Activated gamma-delta T cell treated with anti-CD3 and anti-CD28 coated beads, Interleukin-2, amount 50 U/mL, for 16 hours (primary cell): ENCODE results near the gene SAMMSON.

Source experiments
- DNase-seq: peaks from one replicate; pipeline ENCODE4 v3.0.0-alpha.2; 2020; ENCODE audit warnings: low read depth

Gene SAMMSON

DNA sequence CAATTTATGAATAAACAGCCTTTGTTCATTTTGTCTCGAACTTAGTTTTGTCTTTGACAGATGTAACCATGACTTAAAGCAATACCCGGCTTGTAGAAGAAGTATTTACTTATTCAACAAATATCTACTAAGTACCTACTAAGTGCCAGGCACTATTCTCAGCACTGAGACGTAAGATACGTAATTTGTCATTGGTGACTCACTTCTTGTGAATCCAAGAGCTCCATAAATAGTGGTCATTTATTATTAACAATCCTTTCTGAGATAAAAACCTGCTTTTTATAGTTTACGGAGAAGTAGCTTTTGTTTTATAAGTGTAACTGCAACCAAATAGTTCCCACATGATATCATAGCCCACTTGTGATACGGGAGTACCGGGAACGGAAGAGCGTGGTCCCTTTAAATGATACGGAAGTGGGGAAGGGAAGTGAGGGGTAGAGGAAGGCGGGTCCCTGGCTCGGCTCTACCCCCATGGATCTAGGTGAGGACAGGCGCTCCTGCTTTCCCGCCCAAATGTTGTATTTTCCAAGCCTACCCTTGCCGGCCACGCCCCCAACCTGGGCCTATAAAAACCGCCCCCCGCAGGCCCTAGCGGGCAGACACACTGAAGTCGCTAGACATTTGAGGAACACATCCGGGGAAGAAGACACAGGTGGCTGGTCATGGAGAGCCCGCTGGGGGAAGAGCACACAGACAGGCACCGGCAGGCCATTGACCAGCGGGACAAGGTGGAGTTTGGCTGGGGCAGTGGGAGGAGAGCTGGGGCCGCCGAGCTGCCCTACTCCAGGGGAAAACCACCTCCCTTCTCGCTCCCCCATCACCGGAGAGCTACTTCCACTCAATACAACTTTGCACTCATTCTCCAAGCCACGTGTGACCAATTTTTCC is at the start of gene SAMMSON:
SAMMSON (plus strand) TSS at position 594 of the 888 bp plus-strand sequence.
- DNase-seq, result no peak

DNA sequence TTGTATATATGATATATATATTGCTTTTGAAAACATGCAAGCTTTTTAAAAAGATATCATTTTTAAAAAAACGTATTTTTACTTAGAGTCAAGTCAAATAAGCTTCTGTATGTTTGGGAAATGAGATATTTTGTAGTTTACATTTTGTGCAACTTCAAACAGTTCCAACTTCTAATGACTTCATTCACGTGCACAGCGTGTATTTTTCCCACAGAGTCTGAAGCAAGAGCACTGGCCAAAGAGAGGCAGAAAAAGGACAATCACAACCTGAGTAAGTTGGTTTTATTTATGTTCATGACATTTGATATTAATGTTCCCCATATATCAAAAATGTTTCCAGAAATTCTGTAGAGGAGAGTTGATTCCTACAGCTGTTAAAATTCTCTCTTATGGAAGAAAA is 47.9 kb upstream of the SAMMSON start:
- DNase-seq, result no peak

DNA sequence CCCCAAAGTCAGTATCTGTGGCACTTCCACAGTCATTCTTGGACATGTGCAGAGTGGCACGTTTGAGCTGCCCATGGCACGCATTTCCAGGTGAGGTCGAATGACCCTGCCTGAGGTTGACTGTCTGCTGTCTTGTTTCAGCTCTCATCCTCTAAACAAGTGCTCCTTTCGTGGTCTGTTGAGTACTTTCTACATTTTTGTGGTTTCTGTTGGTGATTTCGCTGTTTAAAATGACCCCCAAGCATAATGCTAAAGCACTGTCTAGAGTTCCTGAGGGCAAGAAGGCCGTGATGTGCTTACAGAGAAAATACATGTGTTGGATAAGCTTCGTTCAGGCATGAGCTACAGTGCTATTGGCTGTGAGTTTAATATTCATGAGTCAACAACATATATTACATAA is 40.0 kb upstream of the SAMMSON start:
- no peak for DNase-seq

GRCh38 chr3:69961706-69962439 is 37.7 kb upstream of the SAMMSON start:
- no peak for DNase-seq

DNA sequence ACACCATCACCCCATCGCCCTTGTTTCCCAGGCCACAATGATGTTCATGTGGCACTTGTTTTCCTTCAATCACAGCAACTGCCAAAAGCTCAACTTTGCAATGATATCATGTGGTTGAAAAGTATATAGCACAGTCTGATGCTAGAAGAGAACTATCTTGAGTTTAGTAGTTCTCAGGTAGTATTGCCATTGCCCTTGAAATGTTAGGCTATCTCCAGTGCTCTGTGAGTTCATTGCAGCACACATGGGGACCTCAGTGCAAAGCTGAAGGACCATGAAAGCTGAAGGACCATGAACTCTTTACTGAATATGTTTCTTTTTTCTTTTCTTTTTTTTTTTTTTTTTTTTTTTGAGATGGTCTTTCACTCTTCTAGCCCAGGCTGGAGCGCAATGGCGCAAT is 35.9 kb upstream of the SAMMSON start:
- no peak for DNase-seq

DNA sequence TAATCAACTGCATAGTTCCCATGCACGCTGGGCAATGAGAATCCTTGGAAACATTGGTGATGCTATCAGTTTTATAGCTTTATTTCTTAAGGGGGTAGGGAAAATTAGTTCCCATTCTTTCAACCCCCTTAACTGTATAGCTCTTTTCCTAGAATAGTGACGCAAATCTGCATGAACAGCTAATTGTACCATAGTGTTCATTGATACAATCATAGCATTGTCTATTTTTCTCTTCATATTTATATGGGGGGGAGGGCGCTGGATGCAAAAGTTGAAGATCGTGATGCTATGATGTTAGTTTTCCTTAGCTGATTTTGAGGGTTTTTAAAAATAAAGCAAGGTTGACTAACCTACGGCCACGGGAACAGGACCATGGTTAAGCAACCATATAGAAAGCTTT is 32.4 kb upstream of the SAMMSON start:
- no peak for DNase-seq

- no peak for DNase-seq
Measured at GRCh38 chr3:69970827-69971226, 28.7 kb upstream of the SAMMSON start.

DNA sequence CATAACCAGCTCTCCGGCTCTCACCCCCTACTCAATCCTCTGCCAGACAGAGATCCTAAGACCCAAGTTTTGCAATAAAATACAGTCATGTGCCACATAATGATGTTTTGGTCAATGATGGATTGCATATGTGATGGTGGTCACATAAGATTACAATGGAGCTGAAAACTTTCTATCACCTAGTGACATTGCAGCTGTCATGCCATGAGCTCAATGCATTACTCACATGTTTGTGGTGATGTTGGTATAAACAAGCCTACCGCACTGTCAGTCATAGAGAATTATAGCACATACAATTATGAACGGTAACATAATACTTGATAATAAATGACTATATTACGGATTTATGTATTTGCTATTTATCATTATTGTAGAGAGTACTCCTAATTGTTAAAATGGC is 26.9 kb upstream of the SAMMSON start:
- no peak for DNase-seq

DNA sequence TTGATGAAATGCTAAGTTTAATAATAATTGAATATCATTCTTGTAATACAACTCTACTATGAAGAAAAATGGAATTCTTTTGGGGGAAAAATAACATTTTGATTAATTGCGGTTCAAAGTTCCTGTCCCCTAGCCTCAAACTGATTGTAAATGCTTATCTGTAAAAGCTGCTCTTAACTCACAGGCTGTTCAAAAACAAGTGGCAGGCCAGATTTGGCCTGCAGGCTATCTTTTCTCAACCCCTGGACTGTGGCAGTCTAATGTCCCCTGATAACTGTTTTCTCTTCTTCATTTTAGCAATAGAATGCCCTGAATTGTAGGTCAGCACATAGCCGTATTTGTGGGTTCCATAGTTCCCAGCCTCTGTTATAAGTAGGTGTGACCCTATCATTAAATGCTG is 23.5 kb upstream of the SAMMSON start:
- no peak for DNase-seq

GRCh38 chr3:69983546-69984265 is 15.8 kb upstream of the SAMMSON start:
- DNase-seq, result no peak

DNA sequence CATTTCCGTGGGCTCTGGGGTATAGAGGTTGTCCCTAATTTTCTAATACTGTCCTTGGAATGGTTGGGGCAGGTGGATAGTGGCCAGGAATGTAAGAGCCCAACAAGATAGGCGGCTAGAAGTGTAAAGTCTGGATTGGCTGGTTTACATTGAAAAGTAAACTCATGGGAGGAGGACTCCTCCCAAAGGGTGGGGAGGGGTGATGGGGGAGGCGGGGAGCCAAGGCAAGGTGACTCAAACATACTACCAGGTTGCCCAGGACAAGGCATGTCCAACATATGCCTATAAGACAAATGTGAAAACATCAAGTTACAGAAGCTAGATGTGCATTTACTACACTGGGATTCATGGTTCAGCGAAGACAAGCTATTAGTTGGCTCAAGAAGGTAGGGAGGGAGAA is 14.3 kb upstream of the SAMMSON start:
- DNase-seq, result no peak

- no peak for DNase-seq
Measured at GRCh38 chr3:69986419-69986818, 13.1 kb upstream of the SAMMSON start.

GRCh38 chr3:69987833-69988232 is 11.7 kb upstream of the SAMMSON start:
- no peak for DNase-seq

DNA sequence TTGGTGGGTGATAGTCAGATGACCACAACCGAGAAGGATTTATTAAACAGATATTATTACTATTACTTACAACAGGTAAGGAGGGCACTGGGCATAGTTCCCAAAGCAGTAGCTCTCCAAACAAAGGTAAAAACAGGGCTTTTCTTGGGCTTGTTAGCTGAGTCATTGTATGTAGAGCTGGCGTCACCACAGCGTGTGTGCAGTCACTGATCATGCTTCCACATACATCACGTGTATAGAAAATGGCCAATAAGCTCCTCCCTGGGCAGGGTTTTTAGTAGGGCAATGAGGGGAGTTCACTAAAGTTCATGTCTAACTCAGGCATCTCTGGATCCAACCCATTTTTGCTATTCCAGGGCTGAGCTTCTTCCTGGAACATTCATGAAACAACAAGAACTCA is 5.8 kb upstream of the SAMMSON start:
- DNase-seq, result no peak

GRCh38 chr3:69994919-69995318 is 4.6 kb upstream of the SAMMSON start:
- no peak for DNase-seq

DNA sequence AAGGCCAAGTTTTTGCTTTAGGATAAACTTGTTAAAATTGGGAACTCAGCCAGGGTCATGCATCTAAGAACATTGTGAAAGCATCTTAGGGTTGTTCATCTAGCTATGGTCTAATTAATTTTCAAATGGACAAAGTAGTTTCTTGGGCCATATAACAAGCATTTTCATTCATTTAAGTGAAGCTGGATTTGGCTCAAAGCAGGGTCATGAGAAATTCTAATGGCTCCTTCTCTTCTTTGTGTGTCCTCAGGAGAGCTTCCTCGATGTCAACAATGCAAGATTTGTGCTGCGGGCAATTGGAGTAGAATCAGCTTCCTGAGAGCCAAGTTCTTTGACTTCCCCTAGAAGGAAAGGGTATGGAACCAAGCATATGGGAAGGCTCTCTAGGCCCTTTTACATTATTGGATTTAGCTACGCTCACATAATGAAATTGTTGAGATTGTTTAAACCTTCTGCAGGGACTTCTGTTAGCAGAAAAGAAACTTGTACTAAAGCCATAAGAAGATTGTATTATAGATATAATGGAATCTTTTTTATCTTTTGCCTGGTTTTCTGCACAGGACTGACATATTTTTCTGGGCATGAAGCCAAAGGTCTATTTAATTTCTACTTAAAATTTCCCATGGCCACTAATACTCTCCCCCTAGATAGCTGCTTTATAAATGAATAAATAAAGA is 1.8 kb upstream of the SAMMSON start:
- no peak for DNase-seq

GRCh38 chr3:69998759-69999139 is 784 bp upstream of the SAMMSON start:
- no peak for DNase-seq

GRCh38 chr3:70000028-70000410 is 486 bp downstream of the SAMMSON start:
- no peak for DNase-seq

DNA sequence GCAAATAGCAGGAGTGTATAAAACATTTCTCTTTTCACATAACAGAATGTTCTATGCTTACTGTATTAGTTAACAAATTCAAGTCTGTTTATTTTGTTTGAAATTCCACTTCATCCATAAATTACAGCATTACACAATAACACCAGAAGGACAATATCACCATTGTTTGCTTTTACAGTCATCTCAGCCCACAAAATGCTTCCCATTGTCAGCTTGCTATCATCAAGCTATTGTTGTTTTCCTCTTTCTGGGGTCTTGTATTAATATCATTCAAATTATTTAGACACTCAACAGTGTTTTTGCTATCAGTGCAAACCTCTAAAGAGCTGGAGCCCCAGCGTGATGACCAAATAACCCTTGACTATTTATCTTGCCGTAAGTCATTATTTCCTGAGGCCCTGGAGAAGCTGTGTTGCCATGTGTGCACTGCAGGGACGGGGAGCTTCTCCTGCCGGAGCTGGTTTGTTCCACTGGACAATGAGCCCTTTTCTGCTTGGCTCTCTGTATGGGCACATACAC is 1.1 kb downstream of the SAMMSON start:
- no peak for DNase-seq

GRCh38 chr3:70003119-70003518 is 3.6 kb downstream of the SAMMSON start:
- no peak for DNase-seq

GRCh38 chr3:70006089-70006488 is 6.6 kb downstream of the SAMMSON start:
- DNase-seq, result no peak

- DNase-seq, result no peak
Measured at GRCh38 chr3:70010346-70010745, 10.8 kb downstream of the SAMMSON start.
